ENCODE measurements around the gene KMO. TPM values are rescaled to one million over a fixed set of nuclear protein-coding genes. Genes with fewer than 3 reads are reported as not detected.
A peak's percentile ranks its signal among the peaks of the same experiment; 100 is the strongest.

Gene KMO
- total RNA-seq, 4 donors from 2014 or later, result 0.45 TPM; not detected in 3

DNA sequence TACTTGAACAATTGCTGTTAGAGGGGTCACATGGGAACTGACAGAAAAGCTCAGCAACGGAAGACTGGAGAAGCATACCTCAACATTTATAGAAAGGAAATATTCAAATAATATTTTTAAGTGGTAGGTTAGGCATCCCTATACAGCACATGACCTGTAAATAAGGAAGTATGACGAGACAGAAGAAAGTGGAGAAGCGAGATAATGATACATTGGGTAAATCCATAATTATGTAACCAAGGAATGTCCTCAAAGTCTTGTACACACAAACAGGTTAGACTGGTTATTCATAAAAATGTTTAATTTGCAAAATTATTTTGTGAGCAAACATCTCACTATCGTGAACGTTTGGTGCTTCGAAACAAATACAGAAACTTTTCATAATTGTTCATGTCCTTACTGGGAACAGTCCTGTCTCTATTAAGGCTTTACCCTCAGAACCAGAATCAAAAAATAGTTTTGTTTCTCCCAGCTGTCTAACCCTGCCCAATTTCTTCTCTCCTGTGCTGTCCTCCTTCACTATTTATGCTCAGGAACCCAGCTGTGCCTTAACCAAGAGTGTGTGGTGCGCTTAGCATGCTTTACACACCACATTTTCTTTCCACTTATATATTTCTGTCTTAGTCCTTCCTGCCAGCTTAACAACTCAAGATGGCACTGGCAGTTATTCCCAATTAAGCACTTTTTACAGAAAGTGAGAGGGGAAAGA, 10.2 kb downstream of the KMO start:
- TF ChIP-seq POLR2A (IDR thresholded peaks at IDR 0.05) (no peak), EP300 (IDR thresholded peaks at IDR 0.05) (no peak), POLR2AphosphoS5 (IDR thresholded peaks at IDR 0.05) (no peak)
- TF ChIP-seq, protein P1, sequence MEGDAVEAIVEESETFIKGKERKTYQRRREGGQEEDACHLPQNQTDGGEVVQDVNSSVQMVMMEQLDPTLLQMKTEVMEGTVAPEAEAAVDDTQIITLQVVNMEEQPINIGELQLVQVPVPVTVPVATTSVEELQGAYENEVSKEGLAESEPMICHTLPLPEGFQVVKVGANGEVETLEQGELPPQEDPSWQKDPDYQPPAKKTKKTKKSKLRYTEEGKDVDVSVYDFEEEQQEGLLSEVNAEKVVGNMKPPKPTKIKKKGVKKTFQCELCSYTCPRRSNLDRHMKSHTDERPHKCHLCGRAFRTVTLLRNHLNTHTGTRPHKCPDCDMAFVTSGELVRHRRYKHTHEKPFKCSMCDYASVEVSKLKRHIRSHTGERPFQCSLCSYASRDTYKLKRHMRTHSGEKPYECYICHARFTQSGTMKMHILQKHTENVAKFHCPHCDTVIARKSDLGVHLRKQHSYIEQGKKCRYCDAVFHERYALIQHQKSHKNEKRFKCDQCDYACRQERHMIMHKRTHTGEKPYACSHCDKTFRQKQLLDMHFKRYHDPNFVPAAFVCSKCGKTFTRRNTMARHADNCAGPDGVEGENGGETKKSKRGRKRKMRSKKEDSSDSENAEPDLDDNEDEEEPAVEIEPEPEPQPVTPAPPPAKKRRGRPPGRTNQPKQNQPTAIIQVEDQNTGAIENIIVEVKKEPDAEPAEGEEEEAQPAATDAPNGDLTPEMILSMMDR (IDR thresholded peaks at IDR 0.05), result no peak
- Histone ChIP-seq H3K4me1 (peaks cover 5% of the 10 kb centered on the region), H3K27ac (no peak overlapping the region), H3K36me3 (no peaks in the 10 kb centered on the region), H3K9me3 (no peaks in the 10 kb centered on the region), H3K4me3 (no peak overlapping the region), H3K27me3 (no peaks in the 10 kb centered on the region)
- no peak for DNase-seq (ENCODE audit: low spot score in 2 of 2)
- WGBS, result 68% methylated on average over 7 of the region's 7 CpGs

DNA sequence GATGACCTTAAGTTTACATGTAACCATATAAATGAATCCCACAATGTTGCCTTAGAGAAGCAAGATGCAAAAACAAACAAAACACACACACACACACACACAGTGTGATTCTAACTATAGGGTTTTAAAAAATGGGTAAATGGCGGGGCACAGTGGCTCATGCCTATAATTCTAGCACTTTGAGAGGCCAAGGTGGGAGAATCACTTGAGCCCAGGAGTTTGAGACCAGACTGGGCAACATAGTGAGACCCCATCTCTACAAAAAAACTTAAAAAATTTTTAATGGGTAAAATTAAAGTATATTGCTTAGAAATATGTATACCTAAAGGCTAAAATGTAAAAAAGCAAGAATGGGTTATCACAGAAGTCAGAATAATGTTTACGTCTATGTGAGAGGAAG, 15.8 kb downstream of the KMO start:
- no peaks in the 10 kb centered on the region for H3K36me3 ChIP-seq
- DNase-seq (ENCODE audit: low spot score in 2 of 2), result no peak
- WGBS, result 62% methylated on average over 2 of the region's 2 CpGs
- no peak overlapping the region for H3K27ac ChIP-seq
- H3K4me1 ChIP-seq, result no peaks in the 10 kb centered on the region
- H3K4me3 ChIP-seq, result no peak overlapping the region
- H3K9me3 ChIP-seq, result no peaks in the 10 kb centered on the region
- TF ChIP-seq, protein P1 (IDR thresholded peaks at IDR 0.05), result no peak
- TF ChIP-seq EP300 (IDR thresholded peaks at IDR 0.05) (no peak), POLR2AphosphoS5 (IDR thresholded peaks at IDR 0.05) (no peak), POLR2A (IDR thresholded peaks at IDR 0.05) (no peak)
- no peaks in the 10 kb centered on the region for H3K27me3 ChIP-seq

DNA sequence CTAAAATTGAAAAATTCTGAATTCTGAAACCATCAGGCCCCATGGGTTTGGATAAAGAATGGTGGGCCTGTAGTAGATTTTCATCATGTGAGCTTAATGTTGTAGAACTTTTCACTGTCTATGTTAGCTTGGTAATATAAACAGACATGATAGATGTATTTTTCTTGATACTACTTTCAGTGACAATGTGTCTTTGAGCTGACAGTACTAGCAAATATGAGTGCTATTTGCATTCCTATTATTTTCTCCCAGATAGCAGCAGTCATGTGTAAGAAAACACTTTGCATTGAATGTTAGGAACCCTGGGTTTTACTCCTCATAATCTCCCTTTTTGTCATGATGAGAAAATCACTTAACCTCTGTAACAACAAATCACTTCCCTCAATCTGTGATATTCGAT, 18.1 kb downstream of the KMO start:
- TF ChIP-seq POLR2AphosphoS5 (IDR thresholded peaks at IDR 0.05) (no peak), EP300 (IDR thresholded peaks at IDR 0.05) (no peak)
- TF ChIP-seq, protein P1 (IDR thresholded peaks at IDR 0.05), result no peak
- no peaks in the 10 kb centered on the region for H3K4me1 ChIP-seq
- no peak overlapping the region for H3K27ac ChIP-seq
- H3K36me3 ChIP-seq, result no peaks in the 10 kb centered on the region
- no peaks in the 10 kb centered on the region for H3K9me3 ChIP-seq
- WGBS, result 69% methylated on average over 1 of the region's 1 CpG
- no peaks in the 10 kb centered on the region for H3K27me3 ChIP-seq
- no peak overlapping the region for H3K4me3 ChIP-seq
- no peak for DNase-seq (ENCODE audit: low spot score in 2 of 2)

DNA sequence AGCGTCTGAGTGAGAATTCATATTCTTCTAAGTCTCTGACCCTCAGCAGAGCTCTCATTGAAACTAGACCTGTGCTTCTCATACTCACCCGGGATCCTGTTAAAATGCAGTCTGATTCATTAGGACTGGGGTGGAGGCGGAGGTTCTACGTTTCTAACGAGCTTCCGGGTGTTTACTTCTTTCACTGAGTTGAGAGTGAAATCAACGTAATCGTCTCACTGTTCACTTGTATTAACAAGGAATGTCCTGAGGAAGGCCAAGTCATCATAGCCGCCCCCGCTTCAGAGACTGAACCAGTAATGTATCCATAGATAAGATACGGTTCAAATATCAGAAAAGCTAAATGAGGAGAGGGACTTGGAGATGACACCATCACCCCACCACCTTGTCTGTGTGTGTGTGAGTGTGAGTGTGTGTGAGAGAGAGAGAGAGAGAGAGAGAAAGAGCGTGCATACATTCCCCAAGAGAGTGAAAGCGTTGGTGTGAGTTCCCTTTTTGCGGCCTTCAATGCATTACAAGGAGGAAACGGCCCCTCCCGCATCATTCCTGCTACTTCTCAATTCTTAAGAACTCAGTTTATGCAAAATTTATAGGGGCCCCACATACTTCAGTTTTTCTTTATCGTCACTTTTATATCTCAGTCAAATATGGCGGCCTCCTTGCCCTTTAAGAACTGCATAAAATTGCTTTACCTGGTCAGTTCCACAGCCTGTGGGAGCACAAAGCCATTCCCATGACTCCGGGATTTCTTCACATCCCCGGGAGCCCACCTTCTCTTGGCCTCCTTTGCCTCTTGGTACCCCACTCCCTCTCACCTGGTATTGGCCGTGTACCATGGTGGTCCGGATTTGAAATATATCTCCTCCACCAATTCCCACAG, 19.8 kb downstream of the KMO start:
- H3K4me1 ChIP-seq, result no peaks in the 10 kb centered on the region
- H3K36me3 ChIP-seq, result no peaks in the 10 kb centered on the region
- H3K9me3 ChIP-seq, result no peaks in the 10 kb centered on the region
- no peaks in the 10 kb centered on the region for H3K27me3 ChIP-seq
- 90% methylated on average over 22 of the region's 22 CpGs for WGBS
- H3K4me3 ChIP-seq, result no peak overlapping the region
- no peak for TF ChIP-seq POLR2A (IDR thresholded peaks at IDR 0.05)
- H3K27ac ChIP-seq, result peak overlapping the region; percentile 5
- DNase-seq (ENCODE audit: low spot score in 2 of 2), result no peak

DNA sequence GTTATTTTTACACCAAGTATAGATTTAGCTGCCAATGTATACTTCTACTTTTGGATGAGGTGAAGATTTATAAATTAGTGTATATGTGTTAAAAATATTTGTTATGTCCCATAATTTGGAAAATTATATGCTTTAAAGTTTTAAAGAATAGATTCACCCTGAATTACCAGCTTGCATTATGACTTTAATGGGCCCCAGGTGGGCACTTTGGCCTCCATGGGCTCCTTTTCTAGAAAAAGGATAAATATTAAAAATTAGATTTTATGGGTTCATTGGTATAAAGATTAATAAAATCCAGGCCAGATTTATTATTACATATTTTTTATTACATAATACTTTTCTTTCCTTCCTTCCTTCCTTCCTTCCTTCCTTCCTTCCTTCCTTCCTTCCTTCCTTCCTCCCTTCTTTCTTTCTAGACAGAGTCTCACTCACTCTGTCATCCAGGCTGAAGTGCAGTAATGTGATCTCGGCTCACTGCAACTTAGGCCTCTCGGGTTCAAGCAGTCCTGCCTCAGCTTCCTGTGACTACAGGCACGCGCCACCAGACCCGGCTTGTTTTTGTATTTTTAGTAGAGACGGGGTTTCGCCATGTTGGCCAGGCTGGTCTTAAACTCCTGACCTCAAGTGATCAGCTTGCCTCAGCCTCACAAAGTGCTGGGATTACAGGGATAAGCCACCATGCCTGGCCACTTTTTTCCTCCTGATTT, 21.9 kb downstream of the KMO start:
- no peak for DNase-seq (ENCODE audit: low spot score in 2 of 2)
- 85% methylated on average over 7 of the region's 7 CpGs for WGBS
- TF ChIP-seq, protein P1 (IDR thresholded peaks at IDR 0.05), result no peak
- no peak for TF ChIP-seq POLR2AphosphoS5 (IDR thresholded peaks at IDR 0.05)
- TF ChIP-seq EP300 (IDR thresholded peaks at IDR 0.05), result no peak
- no peak for TF ChIP-seq POLR2A (IDR thresholded peaks at IDR 0.05)

More for the DNA sequence above, 21.9 kb downstream of the KMO start:
- H3K9me3 ChIP-seq, result no peaks in the 10 kb centered on the region
- H3K27ac ChIP-seq, result no peak overlapping the region
- no peaks in the 10 kb centered on the region for H3K27me3 ChIP-seq
- H3K4me1 ChIP-seq, result no peaks in the 10 kb centered on the region
- H3K36me3 ChIP-seq, result no peaks in the 10 kb centered on the region
- H3K4me3 ChIP-seq, result no peak overlapping the region
